T follicular helper cell (primary cell): ENCODE measurements around the gene PHETA1.

Source experiments
- DNase-seq: peaks from one replicate; pipeline ENCODE4 v3.0.0-alpha.2; 2020; ENCODE audit warnings: low read depth

The PHETA1 gene

GRCh38 chr12:111369496-111370220 lies 763 bp upstream of the PHETA1 start:
- no peak for DNase-seq

- no peak for DNase-seq
Measured at GRCh38 chr12:111368291-111368787, 556 bp downstream of the PHETA1 start.

- no peak for DNase-seq
Measured at GRCh38 chr12:111367661-111368221, 1.2 kb downstream of the PHETA1 start.

- no peak for DNase-seq
Measured at GRCh38 chr12:111366583-111366982, 2.3 kb downstream of the PHETA1 start.

GRCh38 chr12:111366075-111366474 lies 2.8 kb downstream of the PHETA1 start:
- no peak for DNase-seq

DNA sequence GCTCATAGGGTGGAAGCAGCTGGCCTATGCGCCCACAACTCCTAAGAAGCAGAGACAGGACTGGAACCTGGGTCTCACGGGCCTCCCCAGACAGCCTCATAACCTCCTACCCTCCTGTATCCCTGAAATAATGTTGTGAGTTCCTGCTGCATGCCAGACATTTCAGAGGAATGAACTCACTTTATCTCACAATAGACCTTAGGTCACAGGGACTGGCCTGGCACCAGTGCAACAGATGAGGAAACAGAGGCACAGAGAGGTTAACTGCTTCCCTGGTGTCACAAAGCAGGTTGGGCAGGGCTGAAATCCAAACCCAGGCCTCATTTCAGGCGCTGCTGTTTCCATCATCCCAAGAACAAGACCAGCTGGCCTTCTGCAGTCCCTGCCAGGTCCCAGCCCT lies 5.3 kb downstream of the PHETA1 start:
- no peak for DNase-seq

- no peak for DNase-seq
Measured at GRCh38 chr12:111362687-111363475, 6.0 kb downstream of the PHETA1 start.

GRCh38 chr12:111361717-111362576 lies 6.9 kb downstream of the PHETA1 start:
- DNase-seq = no peak

- DNase-seq = no peak
Measured at GRCh38 chr12:111361073-111361716, 7.7 kb downstream of the PHETA1 start.

- DNase-seq = no peak
Measured at GRCh38 chr12:111360325-111360930, 8.5 kb downstream of the PHETA1 start.

DNA sequence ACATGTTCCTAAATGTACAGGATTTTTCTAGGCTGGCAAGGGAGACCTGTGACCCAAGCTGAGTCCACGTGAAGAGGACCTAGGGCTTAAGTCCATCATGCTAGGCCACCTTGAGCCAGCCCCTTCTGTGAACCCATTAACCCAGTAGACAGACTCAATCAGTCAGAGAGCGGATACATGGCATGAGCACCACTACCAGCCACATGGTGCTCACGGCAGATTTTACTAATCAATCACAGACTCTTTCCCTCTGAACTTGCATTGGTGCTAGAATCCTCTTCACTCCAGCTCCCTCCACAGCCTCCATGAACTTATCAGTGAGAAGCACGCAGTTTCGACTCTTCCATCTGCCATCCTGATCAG lies 9.0 kb downstream of the PHETA1 start:
- no peak for DNase-seq

GRCh38 chr12:111359231-111359913 lies 9.5 kb downstream of the PHETA1 start:
- DNase-seq = no peak

DNA sequence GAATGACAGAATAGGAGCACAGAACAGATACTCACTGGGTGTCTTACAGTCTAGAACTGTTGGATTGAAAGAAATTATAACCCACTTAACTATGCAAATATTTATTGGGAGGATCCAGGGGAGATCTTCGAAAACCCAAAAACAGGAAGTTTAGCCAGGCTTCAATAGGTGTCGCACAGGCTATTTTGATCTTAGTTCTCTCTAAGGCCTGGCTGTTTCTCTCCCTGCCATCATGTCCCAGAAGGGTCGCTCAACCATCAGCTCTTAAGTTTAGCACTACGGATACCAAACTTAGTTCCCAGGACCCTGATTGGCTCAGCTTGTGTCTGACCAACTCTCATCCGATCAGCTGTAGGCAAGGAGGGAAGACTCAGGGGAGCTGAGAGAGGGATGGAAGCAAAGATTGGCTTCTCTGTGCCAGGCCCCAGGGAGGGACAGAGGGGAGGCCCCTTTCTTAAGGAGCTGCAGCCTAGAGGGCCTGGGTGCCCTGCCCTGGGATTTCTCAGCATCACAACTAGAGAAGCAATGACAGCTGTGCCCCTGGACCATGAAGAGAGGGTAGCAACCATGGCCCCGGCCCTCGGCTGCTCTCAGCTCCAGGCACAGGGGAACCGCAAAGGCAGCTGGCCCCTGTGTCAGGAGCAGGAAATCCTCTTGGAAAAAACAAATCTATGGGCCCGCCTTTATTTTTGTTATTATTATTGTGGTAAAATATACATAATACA lies 13.5 kb downstream of the PHETA1 start:
- DNase-seq = no peak

GRCh38 chr12:111354511-111354910 lies 14.4 kb downstream of the PHETA1 start:
- DNase-seq = no peak

DNA sequence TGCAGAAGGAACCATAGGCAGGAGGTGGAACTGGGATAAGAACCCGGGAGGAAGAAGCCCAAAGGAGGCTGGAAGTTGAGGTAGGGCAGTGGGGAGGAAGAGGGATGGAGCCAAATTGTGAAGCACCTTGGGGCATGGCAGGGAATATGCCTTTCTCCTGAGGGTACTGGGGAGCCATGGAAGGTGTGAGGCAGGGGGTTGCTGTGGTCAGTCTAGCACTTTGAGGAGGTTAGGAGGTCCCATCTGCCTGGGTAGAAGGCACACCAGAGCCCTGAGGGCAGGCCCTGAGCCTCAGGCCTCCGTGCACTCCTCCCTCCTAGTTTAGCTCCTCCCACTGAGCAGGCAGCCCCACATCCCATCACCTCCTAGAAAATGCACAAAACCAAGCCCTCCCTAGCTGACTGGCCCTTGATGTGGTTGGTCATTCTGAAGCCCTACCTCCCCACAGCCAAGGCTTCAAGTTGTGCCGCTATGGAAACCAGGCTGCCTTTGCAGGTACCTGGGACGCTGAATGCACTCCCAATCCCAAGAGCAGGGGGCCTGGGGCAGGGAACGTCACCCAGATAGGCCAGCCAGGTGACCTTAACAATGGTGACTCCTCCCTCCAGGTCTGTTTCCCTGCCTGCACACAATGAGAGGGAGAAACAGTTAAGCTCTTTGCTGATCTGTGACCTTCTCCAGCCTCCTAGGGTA lies 15.1 kb downstream of the PHETA1 start:
- DNase-seq = no peak

DNA sequence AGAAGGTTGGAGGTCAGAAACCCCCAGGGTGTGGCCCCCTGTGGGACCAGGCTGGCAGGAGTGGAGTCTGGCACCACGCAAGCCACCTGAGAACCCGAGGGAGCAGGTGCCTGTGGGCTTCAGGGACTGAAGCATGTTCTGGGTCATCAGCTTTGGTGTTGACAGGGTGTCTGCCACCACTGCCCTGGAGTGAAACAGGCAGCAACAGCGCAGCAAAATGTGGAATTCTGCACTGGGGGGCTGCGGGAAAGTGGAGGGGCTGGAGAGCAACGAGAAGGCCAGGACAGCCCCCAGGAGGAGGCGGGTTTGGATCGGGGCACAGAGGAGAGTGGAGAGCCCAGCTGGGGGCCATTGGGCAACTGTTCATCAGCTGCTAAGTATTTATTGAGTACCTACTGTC lies 15.9 kb downstream of the PHETA1 start:
- DNase-seq = no peak

DNA sequence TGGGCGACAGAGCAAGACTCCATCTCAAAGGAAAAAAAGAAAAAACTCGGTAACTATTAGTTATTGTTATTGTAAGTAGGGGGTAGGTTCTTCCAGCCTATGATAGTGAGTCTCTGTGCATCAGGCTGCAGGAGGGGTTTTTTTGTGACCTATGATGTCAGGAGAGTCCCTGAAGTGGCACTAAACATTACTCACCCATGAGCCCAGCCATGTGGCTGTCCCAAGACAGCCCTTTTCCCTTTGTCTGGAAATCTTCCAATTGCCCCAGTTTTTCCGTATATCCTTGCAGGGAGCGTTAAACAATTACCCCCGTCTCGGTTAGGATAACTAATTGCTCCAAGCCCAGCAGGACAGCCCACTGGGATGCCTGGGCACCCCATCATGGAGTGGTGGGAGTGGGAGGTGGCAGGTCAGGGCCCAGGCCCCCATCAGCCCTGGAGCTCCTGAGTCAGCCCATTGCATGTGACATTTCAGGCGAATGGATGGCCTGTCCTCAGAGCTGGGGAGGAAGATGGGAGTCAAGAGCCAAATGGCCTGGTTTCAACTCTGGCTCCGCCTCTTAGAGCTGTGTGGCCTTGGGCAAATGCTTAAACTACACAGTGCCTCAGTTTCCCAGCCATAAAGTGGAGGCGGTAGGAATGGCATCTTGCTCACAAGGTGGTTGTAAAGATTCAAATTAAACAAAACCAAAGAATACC lies 16.4 kb downstream of the PHETA1 start:
- DNase-seq = no peak

DNA sequence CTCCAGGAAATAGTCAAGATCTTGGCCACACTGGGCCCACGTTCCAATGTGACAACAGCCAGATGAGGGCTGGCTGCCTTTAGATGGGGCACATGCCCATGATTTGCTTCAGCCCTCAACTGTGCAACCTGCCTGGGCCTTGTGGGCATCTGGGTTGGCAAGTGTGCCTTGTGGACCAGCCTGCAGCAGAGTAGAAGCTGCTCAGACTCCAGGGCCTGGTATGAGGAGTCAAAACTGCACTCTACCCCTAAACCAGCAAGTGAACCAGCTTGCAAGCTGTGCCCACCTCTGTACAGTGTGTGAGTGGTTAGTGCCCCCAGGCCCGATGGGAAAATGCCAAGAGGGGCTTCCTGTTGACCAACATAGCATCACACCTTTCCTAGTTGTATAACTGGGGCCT lies 17.9 kb downstream of the PHETA1 start:
- no peak for DNase-seq
